HG03159 (cell line): Measurements from ENCODE around the gene BCAS1.

Source experiments
- ATAC-seq: cut with Tn5 transposase; IDR thresholded peaks from one replicate; pipeline ENCODE4 v1.9.1; 2021; ENCODE audit warnings: mild to moderate bottlenecking, moderate library complexity; ENCODE audit not compliant: unreplicated experiment

BCAS1 gene

DNA sequence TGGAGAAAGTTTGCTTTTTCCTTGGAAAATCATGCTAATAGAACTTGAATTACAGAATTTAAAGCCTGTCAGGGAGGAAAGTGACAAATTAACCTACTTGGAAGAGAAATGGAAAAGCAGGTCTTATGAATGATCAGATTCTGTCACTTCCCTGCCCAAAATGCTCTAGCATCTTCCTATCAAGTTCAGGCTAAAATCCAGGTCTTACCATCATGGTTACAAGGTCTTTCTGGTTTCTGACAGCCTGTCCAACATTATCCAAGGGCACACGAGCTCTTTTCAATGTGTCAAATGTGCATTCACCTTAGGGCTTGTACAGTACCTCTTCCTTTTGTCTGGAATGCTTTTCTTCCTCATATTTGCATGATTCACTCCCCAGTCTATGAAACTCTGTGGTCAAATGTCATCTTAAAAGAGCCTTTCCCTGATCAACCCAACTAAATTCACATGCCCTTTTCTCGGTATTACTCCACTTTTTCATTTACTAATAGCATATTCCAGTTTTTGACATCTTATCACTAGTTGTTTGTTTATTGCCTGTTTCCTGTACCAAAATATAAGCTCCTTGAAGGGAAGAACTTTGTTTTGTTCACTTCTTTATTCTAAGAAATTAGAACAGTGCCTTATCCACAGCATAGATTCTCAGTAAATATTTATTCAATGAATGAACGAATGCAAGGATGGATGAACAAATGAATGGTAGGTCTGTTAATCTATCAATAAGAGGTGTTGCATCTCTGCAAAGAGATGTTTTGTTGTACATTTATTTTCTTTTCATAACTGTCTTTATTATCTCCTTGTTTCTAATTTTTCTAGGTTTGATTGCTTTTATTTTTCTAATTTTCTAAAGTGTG is 139.5 kb downstream of the BCAS1 start:
- ATAC-seq = no peak

DNA sequence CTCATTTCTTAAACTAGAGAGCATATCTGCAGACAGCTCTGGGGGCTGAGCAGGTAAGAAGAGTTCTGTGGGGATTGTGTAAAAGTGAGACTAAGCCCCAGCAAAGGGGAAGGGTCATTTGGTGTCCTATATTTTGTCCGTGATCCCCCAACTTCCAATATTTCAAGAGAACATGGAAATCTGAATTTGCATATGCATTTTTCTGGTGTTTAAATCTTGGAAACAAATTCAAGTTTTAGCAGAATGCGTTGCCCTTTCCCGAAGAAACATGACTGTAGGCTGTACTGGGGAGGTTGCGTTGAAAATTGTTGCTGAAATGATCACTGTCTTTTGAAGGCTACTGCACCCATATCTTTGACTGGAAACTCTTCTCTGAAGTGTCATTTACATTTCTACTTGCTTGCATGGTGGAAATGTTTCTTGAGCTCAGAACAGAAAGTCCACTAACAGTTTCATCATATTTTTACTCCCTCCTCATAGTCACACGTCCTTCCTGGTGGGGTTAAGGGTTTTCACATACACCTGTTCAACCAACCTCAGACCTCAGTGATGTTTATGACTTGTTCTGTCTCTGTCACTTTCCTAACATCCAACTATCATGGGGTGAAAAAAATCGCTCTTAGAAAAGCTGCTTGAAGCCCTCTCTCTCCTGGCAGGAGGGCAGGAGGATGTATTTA is 140.3 kb downstream of the BCAS1 start:
- peak; percentile 63 for ATAC-seq

DNA sequence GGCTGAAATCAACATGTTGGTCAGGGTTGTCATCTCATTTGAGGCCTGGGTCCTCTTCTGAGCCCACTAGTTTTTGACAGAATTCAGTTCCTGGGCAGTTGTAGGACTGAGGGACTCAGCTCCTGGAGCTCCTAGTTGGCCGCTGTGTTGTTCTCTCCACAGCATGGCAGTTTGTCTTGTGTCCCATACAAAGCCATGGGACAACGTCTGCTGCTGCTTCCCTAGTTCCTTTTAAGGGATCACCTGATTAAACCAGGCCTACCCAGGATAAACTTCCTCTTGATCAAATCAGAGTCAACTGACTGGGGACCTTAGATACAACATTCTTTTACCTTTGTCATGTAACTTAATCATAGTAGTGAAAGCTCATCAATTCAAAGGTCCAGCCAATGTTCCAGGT is 141.0 kb downstream of the BCAS1 start:
- ATAC-seq = no peak

DNA sequence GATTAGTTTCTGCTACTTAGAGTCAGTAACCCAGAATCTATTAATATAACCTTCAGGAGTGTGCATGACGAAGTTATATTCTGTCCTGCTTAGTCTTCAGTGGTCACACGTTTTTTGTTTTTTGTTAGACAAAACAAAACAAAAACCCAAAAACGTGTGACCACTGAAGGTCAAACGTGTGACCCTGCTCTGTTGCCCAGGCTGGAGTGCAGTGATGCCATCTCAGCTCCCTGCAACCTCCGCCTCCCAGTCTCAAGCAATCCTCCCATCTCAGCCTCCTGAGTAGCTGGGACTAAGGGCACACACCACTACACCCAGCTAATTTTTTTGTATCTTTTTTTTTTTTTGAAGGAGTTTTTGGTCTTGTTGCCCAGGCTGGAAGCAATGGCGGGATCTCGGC is 142.4 kb downstream of the BCAS1 start:
- ATAC-seq = no peak

DNA sequence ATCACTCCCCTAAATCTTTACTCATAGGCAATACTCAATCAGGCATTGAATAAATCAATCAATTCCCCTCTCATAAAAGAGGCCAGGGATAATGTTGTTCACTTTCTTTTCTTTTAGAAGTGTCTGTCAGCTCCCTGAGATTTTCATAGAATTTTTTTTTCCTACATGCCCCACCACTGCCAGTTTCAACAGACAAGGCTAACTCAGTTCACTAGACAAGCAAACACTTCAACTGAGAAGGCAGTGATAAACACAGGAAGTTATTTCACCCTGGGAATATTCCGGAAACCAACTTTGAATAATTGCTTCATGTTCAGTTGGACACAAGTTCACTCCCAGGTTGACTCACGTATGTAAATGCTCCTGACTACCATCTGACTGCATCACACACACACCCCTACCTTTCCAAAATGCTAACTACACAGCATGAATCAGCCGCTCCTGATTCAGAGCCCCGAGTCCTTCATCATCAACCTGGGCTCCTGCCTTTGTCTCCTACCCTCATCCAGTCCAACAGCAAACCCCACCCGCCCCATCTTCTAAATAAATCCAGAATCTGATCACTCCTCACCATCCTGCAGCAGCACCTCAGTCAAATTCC is 143.9 kb downstream of the BCAS1 start:
- ATAC-seq = peak; percentile 65

DNA sequence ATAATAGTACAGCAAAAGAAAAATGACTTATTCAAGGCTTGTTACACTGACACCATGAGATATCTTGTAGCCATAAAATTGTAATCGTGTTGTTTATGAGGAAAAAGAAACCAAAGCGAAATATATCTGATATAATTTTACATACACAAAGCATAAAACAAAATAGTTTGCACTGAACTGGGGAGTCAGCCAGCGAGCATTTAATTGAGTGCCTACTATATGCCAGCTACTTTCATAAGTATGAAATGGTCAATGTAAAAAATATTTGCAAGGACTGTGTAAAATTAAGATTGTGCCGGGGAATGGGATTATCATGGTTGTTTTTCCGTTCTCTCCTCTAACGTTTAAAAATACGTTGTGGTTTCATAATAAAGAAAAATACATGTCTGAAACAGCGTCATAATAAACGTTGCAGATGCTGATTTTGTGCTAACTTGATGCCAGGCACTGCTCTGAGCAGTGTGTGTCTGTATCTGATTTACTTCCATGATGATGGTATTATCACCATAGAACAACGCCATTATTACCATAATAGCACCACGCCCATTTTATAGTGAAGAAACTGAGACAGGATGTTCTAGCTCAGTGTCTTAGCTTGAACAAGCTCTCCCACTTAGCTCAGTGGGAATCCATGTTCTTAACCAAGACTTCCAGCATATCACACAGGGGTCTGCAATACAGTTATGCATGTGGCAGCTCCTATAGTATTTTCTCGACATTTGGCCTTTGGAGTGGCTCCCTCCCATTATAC is 144.6 kb downstream of the BCAS1 start:
- ATAC-seq = no peak

DNA sequence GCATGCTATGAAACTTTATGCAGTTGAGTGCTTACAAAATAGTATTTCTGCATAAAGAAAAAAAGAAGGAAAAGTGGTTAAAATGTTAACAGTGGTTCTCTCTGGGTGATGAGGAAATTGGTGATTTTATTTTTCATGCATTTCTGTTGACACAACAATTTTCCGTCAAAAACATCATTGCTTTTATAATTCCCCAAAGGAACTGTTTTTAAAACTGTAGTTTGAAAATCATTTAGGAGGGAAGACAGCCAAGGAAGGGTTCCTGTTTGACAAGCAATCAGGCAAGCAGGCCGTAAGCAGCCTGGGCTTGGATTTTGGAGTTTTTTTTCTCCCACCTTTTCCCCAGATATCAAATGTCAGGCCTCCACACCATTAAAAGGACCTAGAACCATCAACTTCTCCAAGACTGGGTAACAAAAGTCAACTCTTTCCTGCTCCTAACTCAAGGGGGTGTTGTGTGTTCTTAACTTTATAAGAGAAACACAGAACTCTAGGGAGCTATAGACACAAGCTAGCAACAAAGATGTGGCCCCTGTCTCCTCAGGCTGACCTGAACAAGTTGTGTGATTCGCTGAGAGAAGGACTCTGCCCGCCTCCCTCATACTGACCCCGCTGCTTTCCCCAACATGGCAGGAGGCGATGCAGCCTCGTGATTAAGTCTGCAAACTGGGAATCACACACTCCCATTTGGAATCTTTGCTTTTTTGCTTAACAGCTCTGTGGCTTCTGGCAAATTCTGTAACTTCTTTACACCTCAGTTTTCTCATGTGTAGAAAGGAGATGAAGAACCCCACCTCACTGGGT is 146.6 kb downstream of the BCAS1 start:
- ATAC-seq = no peak

GRCh38 chr20:53922901-53923314 is 147.5 kb downstream of the BCAS1 start:
- ATAC-seq = peak; percentile 54

DNA sequence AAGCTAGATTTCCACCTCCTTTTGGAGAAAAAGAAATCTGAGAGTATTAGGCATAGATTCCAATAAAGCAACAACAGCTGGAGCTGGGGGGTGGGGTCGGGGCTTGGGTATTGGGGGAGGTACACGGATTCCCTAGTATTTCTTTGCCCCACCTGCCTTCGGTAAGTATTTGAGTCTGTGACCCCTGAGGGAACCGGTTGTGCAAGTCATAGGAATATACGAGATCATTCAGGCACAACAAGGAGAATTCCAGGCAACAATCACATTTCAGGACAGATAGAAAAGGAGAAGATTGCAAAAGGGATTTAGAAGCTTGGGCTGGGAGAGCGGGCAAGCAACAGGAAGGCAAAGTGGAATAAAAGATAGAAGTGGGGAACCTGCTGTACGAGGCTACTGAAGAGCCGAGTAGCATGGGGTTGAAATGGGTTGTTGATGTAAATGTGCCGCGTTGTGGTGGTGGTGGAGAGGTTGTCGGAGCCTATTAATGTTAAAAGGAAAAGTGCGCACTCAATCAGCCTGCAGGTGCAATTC is 148.9 kb downstream of the BCAS1 start:
- no peak for ATAC-seq

DNA sequence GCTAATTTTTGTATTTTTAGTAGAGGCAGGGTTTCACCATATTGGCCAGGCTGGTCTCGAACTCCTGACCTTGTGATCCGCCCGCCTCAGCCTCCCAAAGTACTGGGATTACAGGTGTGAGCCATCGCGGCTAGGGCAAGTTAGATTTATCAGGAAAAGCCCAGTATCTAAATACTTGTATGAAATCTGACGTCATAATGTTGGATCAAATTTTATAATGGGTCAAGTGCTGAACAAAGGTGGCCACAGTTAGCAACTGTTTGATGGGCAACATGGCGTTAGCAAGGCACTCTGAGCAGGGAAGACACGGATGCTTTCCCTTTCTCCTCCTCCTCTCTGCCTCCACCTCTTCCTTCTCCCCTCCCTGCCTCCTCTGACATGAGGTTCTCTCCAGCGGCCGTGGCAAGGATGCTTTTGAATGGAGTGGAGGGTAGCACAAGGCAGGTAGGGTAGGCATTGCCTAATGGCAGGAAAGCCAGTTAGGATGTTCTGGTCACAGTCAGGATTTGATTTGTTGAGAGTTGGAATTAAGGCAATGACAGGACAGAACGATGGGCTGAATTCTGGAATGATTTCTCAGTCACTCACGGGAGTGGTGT is 149.6 kb downstream of the BCAS1 start:
- ATAC-seq = no peak

- ATAC-seq = no peak
Measured at GRCh38 chr20:53919886-53920285, 150.5 kb downstream of the BCAS1 start.

- no peak for ATAC-seq
Measured at GRCh38 chr20:53918949-53919361, 151.4 kb downstream of the BCAS1 start.

DNA sequence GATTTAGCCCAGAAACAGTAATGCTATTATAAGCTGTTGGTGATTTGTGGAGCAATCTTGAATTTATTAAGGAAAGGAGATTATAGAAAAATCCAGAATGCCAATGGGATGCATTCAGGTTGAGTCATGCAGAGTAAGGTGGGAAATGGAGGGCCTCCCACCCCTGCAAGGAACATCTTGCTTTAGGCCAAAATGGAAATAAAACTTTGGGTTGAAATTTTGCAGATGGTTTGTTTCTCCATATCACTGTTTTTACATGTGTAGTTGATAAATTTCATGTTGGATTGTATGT is 152.4 kb downstream of the BCAS1 start:
- no peak for ATAC-seq

- ATAC-seq = peak; percentile 75
Measured at GRCh38 chr20:53917145-53918019, 153.0 kb downstream of the BCAS1 start.

- ATAC-seq = no peak
Measured at GRCh38 chr20:53916173-53916512, 154.3 kb downstream of the BCAS1 start.

- ATAC-seq = peak; percentile 54
Measured at GRCh38 chr20:53915446-53916172, 154.8 kb downstream of the BCAS1 start.

DNA sequence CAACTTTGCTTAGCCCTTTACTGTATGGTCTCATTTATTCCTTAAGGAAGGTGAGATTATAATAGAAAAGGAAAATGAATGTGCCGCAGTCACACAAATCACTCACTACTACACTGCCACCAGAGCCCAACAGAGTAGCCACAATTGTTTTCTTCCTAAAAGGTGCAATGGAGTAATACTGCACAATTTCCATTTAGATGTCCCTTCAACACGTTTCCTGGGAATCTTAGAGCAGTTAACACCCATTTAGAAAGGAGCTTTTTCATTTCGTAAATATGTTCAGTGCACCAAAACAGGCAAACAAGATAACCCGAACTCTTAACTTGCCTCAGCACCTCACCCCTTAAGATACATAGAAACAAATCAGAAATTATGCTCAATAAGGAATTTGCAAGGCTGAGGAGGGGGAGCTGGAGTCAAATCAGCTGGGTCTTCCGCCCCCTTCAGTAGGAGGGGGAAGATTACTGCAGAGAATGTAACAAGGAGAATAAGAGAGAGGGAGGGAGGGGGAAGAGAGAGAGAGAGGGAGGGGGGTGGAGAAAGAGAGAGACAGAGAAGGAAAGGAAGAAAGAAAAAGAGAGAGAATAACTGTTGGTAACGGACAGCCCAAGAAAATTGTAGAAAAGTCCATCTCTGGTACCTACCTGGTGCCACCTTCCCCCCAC is 155.5 kb downstream of the BCAS1 start:
- ATAC-seq = no peak
